Activated CD4-positive, alpha-beta T cell treated with anti-CD3 and anti-CD28 coated beads for 36 hours (primary cell): ENCODE data around the gene EGFL8. TPM values are rescaled to one million over a fixed set of nuclear protein-coding genes. Genes with fewer than 3 reads are reported as not detected.
A peak's percentile ranks its signal among the peaks of the same experiment; 100 is the strongest.

Experiments
- ATAC-seq: fragments of 200-7000 bp; cut with Tn5 transposase; one replicate; pipeline ENCODE4 v1.10.0; 2021; ENCODE audit warnings: mild to moderate bottlenecking, moderate library complexity
- CTCF ChIA-PET: fragments of 350-600 bp; sonication (Branson Sonifier 250); formaldehyde crosslinking; loops from one replicate; lab custom pipeline; 2021; ENCODE audit warnings: antibody characterized with exemption; lab: Charles Lee
- POLR2A ChIA-PET: fragments of 350-600 bp; sonication (Branson Sonifier 250); formaldehyde crosslinking; loops from one replicate; lab custom pipeline; 2021; ENCODE audit warnings: antibody characterized with exemption, inconsistent platforms; lab: Charles Lee
- DNase-seq: peaks from one replicate; pipeline ENCODE4 v3.0.0-alpha.2; 2020
- H3K27ac Mint-ChIP-seq: one replicate; pipeline ENCODE4 v1.8.0; 2021; ENCODE audit warnings: mixed read lengths
- H3K27me3 Mint-ChIP-seq: one replicate; pipeline ENCODE4 v1.8.0; 2021; ENCODE audit warnings: mixed read lengths
- H3K36me3 Mint-ChIP-seq: one replicate; pipeline ENCODE4 v1.8.0; 2021; ENCODE audit warnings: low read depth, mixed read lengths
- H3K4me1 Mint-ChIP-seq: one replicate; pipeline ENCODE4 v1.8.0; 2021; ENCODE audit warnings: mixed read lengths
- H3K4me3 Mint-ChIP-seq: one replicate; pipeline ENCODE4 v1.8.0; 2021; ENCODE audit warnings: mild to moderate bottlenecking, moderate library complexity, mixed read lengths
- H3K9me3 Mint-ChIP-seq: one replicate; pipeline ENCODE4 v1.8.0; 2021; ENCODE audit warnings: low read depth, mixed read lengths
- intact Hi-C, 2 experiments: fragments of 100-400 bp; cut with DNase I in 1 of 2; cut with micrococcal nuclease in 1 of 2; formaldehyde crosslinking; loops; one replicate each; pipeline versions ENCODE4 v1.14.2 to v1.15.1; 2022 to 2024; cut with DNase I, micrococcal nuclease
- total RNA-seq, 2 experiments: library from RNA; stranded (reverse); gene quantifications; one replicate each; pipeline ENCODE4 v1.2.3, GENCODE V29; 2021

EGFL8 gene
- total RNA-seq, 2 experiments from 2014 or later: 9.1 to 10.9 TPM

DNA sequence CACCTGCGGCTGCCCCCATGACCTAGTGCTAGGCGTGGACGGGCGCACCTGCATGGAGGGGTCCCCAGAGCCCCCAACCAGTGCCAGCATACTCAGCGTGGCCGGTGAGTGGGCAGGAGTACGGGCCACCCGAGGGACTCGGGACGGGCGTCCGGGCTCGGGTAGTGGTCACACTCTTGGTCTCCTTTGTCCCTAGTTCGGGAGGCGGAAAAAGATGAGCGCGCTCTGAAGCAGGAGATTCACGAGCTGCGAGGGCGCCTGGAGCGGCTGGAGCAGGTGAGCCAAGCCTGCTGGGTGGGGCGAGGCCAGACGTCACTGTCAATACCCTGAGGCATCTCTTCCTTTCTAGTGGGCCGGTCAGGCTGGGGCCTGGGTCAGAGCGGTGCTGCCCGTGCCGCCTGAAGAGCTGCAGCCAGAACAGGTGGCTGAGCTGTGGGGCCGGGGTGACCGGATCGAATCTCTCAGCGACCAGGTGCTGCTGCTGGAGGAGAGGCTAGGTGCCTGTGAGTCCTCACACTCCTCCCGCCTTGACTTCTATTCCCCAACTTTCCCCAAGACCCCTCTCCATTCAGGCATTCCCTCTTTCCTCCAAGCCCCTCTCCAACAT is 2.9 kb downstream of the EGFL8 start:
- no peaks in the 10 kb centered on the region for H3K9me3 Mint-ChIP-seq
- H3K4me1 Mint-ChIP-seq: no peaks in the 10 kb centered on the region
- intact Hi-C loops: no loop called here
- ChIA-PET CTCF (interaction anchor here (2.2 kb wide), 1 partner anchor 49 kb away, joined by 6 read pairs; no protein-coding TSS in a partner anchor), POLR2A (no interaction called here)
- H3K36me3 Mint-ChIP-seq: peaks cover 35% of the 10 kb centered on the region
- no peaks in the 10 kb centered on the region for H3K27me3 Mint-ChIP-seq
- ATAC-seq: no peak
- H3K27ac Mint-ChIP-seq: no peak overlapping the region
- no peak overlapping the region for H3K4me3 Mint-ChIP-seq
- DNase-seq: no peak

DNA sequence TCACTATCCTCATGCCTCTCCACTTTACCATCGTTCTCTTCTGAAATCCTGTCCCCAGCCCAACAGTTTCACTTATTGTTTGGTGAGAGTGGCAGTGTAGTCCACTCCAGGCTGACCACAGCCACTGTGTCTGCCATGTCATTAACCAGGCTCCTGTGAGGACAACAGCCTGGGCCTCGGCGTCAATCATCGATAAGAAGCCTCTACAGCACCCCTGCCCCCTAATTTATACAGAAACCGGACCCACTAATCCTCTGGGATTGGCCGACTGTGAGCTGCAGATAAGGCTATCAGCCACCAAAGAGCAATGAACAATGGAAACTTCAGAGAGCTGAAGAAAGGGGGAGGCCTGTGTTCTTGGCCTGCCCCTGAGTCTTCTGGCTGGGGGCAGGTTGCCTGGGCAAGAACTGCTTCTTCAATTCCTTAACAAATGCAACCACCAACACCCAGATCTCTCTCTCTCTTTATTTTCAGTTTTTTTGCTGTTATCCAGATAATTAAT is 3.4 kb downstream of the EGFL8 start:
- Mint-ChIP-seq H3K4me1 (peaks cover 3% of the 10 kb centered on the region), H3K9me3 (no peaks in the 10 kb centered on the region), H3K27ac (no peak overlapping the region), H3K36me3 (peaks cover 35% of the 10 kb centered on the region), H3K27me3 (no peaks in the 10 kb centered on the region), H3K4me3 (no peak overlapping the region)
- CTCF ChIA-PET: interaction anchor here (2.2 kb wide), 1 partner anchor 49 kb away, joined by 6 read pairs; no protein-coding TSS in a partner anchor
- ATAC-seq (no peak), DNase-seq (no peak)
- POLR2A ChIA-PET: no interaction called here
- intact Hi-C loops: no loop called here

DNA sequence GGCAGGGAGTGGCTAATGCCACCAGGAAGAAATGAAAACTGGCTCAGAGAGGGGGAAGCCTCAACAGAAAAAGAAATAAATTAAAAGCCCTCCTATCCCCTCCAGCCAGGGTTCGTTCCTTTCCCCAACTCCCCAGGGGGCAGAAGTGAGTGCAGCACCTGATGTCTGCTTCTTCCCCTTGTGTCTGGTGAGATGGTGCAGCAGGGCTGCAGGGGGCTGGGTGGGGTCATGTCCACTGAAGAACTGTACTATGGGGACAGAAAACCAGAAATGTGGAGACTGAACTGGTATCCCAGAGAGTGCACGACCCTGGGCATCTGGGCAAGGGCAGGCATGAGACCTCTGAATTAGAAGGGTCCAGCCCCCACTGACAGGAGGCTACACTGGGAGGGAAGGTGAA is 4.0 kb downstream of the EGFL8 start:
- CTCF ChIA-PET: interaction anchor here (2.2 kb wide), 1 partner anchor 50 kb away, joined by 6 read pairs; no protein-coding TSS in a partner anchor
- H3K36me3 Mint-ChIP-seq: peaks cover 32% of the 10 kb centered on the region
- H3K27ac Mint-ChIP-seq: no peak overlapping the region

DNA sequence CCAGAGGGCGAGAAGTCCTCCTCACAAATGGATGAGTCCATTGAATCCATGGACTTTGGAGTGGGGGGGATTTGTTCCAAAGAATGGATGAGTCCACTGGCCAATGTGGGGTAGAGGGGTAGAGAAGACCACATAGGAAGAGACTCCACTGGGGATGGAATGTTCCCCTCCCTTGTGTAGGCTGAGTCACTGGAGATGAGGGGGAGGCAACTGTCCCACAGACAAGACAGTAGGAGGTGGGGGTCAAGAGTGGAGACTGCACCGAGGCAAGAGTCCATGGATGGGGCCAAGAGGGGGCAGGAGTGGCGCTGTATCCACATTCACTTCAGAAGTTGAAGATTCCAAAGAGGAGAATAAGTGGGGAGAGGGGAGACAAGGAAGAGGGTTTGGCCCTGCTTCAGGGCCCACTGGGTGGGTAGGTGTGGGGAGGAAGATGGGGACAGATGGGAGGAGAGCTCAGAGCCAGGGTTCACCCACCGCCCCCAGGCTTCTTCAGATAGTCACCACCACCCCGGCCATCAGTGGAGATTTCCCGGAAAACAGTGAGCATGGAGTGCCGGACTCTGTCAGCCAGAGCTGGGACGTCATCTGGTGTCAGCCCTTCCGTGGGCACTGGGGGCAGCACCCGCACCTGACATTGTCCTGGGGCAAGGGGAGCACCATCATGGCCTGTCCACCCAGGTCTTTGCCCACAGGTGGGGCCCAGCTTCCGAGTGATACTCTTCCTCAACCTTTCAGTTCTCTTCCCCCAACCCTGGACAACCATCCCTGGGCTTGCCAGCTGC is 4.6 kb downstream of the EGFL8 start:
- ChIA-PET POLR2A (no interaction called here), CTCF (interaction anchor here (2.2 kb wide), 1 partner anchor 50 kb away, joined by 6 read pairs; no protein-coding TSS in a partner anchor)
- DNase-seq: no peak
- Mint-ChIP-seq H3K9me3 (no peaks in the 10 kb centered on the region), H3K27ac (no peak overlapping the region), H3K4me3 (no peak overlapping the region), H3K27me3 (no peaks in the 10 kb centered on the region), H3K4me1 (peaks cover 15% of the 10 kb centered on the region), H3K36me3 (peaks cover 32% of the 10 kb centered on the region)
- intact Hi-C loops: no loop called here
- ATAC-seq: no peak

More for the DNA sequence above, 4.0 kb downstream of the EGFL8 start:
- POLR2A ChIA-PET: no interaction called here
- DNase-seq (no peak), ATAC-seq (no peak)
- H3K4me3 Mint-ChIP-seq: no peak overlapping the region
- H3K27me3 Mint-ChIP-seq: no peaks in the 10 kb centered on the region
- H3K4me1 Mint-ChIP-seq: peaks cover 8% of the 10 kb centered on the region
- intact Hi-C loops: no loop called here
- H3K9me3 Mint-ChIP-seq: no peaks in the 10 kb centered on the region

DNA sequence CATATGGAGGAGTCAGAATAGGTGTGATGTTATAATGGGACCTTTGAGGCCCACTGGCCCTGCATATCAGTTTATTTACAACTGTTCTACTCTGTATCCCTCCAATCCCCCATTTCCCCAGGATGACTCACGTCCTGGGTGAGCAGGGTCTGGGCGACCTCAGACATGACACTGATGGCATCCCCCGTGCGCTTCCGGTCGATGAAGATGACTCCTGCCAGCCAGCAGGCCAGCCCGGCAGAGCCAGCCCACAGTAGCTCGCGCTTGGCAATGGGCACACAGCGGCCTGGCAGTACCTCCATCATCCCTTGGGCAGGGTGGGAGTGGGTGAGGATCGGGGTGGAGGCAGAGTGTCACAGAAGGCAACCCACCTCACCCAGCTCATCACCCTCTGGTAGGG is 5.9 kb downstream of the EGFL8 start:
- peaks cover 30% of the 10 kb centered on the region for H3K36me3 Mint-ChIP-seq
- ATAC-seq (no peak), DNase-seq (no peak)
- no peaks in the 10 kb centered on the region for H3K9me3 Mint-ChIP-seq
- H3K4me3 Mint-ChIP-seq: no peak overlapping the region
- no peak overlapping the region for H3K27ac Mint-ChIP-seq
- ChIA-PET CTCF (no interaction called here), POLR2A (no interaction called here)
- intact Hi-C loops: no loop called here
- H3K4me1 Mint-ChIP-seq: peaks cover 25% of the 10 kb centered on the region
- no peaks in the 10 kb centered on the region for H3K27me3 Mint-ChIP-seq

DNA sequence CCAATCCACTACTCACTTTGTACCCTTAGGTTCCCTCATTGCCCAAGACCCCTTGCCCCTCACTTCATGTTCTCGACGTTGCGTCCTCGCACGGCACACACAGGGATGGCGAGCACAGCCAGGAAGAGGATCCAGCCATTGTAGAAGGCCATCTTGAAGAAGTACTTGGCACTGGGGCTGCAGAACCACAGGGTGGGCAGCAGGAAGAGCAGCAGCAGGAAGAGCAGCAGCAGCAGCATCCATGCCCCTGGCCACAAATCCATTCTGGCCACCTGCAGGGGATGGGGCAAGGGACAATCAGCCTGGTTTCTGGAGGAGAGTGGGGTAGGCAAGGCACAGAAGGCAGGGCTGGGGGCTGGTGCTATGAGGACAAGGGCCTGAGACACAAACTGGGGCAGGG is 6.8 kb downstream of the EGFL8 start:
- CTCF ChIA-PET: interaction anchor here (0.6 to 1.4 kb wide), 2 partner anchors 9 to 44 kb away, joined by 3 read pairs; no protein-coding TSS in a partner anchor
- H3K36me3 Mint-ChIP-seq: peaks cover 25% of the 10 kb centered on the region
- intact Hi-C loops: no loop called here
- H3K27me3 Mint-ChIP-seq: no peaks in the 10 kb centered on the region
- no peak overlapping the region for H3K27ac Mint-ChIP-seq
- ATAC-seq (no peak), DNase-seq (no peak)
- H3K4me3 Mint-ChIP-seq: no peak overlapping the region
- H3K9me3 Mint-ChIP-seq: no peaks in the 10 kb centered on the region
- H3K4me1 Mint-ChIP-seq: peaks cover 27% of the 10 kb centered on the region
- POLR2A ChIA-PET: no interaction called here

DNA sequence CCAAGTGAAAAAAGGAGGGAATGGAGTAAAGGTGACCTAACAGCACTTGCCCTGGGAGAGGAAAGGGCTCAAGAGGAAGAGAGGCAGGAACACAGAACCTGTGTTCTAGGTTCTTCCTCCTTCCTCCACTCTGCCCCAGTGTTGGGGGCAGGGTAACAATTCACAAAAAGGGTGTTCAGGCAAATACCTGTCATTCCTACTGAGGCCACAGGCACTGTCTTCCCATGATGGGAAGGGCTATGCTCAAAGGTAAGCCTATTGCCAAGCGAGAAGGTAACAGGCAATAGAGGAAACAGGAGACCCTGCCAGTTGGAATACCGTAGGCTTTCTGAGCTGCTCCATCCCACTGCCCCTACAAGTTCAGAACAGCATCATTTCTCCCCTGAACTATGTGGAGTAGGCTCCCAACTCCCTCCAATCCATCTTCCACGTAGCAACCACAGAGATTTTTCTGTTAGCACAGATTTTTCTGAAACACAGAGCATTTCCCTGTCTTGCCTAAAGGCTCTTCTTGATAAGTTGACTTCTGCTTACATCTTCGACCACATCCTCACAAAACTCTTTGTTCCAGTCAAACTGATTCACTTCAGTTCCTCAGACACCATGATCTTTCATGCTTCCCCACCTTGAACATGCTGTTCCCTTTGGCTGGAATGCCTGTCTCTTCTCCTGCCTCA is 8.8 kb downstream of the EGFL8 start:
- POLR2A ChIA-PET: interaction anchor here (0.7 kb wide), 1 partner anchor 449 kb away, joined by 4 read pairs; no protein-coding TSS in a partner anchor
- Mint-ChIP-seq H3K27ac (peak overlapping the region; percentile 17), H3K9me3 (no peaks in the 10 kb centered on the region), H3K4me3 (no peak overlapping the region), H3K4me1 (peaks cover 39% of the 10 kb centered on the region), H3K27me3 (no peaks in the 10 kb centered on the region), H3K36me3 (peaks cover 19% of the 10 kb centered on the region)
- no peak for ATAC-seq
- intact Hi-C loops: no loop called here
- CTCF ChIA-PET: interaction anchor here (0.6 kb wide), 1 partner anchor 436 kb away, joined by 3 read pairs; no protein-coding TSS in a partner anchor
- no peak for DNase-seq

DNA sequence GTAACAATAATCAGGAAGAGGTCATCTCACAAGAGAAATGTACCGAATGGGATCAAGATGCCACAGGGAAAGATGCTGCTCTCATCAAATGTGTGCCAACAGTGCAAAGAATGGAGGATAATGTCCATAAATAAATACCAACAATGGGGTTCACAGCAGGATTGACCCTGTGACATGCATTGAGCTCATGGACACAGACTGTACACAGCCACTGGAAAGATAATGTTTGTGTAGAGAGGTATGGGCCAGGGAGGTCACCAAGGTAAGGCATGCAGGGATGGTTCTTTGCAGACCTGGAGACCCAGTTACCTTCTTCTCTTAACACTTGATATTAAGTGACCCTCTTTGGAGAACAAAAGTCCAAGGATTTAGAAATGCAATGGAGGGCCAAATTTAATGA is 10.0 kb downstream of the EGFL8 start:
- Mint-ChIP-seq H3K27me3 (no peaks in the 10 kb centered on the region), H3K36me3 (peaks cover 18% of the 10 kb centered on the region), H3K4me1 (peaks cover 48% of the 10 kb centered on the region), H3K9me3 (no peaks in the 10 kb centered on the region), H3K27ac (peak overlapping the region; percentile 58), H3K4me3 (no peak overlapping the region)
- intact Hi-C loops: no loop called here
- CTCF ChIA-PET: no interaction called here
- POLR2A ChIA-PET: no interaction called here
- no peak for DNase-seq
- no peak for ATAC-seq

DNA sequence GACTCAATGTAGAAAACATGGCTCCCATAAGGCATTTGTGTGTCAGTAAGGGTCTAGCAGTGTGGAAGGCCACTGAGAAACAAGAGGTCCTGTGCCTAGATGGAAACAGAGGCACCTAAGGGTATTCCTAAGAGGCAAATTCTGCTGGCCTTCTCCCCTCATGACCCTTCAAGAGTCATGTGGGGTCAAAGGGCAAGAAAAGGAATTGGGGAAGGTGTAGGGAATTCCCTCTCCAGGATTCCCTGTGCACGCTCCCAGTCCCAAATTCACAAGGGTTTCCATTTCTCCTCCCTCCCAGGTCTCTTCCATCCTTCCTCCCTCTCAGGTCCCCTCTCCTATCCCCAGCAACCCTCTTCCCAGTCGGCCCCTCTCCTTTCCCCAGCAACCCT is 10.9 kb downstream of the EGFL8 start:
- Mint-ChIP-seq H3K9me3 (no peaks in the 10 kb centered on the region), H3K4me3 (peak overlapping the region; percentile 92), H3K36me3 (peaks cover 21% of the 10 kb centered on the region), H3K27me3 (no peaks in the 10 kb centered on the region), H3K4me1 (peaks cover 57% of the 10 kb centered on the region), H3K27ac (peak overlapping the region; percentile 83)
- ChIA-PET POLR2A (no interaction called here), CTCF (no interaction called here)
- no peak for DNase-seq
- intact Hi-C loops: loop anchor here (5.0 kb wide), 8 partner anchors 438 to 1618 kb away; partner anchors contain the start of genes HSD17B8 (in 2 of the 2), PSMB8 (in 2 of the 2), RXRB (in 2 of the 2) and SLC39A7 (in 2 of the 2)
- ATAC-seq: no peak

DNA sequence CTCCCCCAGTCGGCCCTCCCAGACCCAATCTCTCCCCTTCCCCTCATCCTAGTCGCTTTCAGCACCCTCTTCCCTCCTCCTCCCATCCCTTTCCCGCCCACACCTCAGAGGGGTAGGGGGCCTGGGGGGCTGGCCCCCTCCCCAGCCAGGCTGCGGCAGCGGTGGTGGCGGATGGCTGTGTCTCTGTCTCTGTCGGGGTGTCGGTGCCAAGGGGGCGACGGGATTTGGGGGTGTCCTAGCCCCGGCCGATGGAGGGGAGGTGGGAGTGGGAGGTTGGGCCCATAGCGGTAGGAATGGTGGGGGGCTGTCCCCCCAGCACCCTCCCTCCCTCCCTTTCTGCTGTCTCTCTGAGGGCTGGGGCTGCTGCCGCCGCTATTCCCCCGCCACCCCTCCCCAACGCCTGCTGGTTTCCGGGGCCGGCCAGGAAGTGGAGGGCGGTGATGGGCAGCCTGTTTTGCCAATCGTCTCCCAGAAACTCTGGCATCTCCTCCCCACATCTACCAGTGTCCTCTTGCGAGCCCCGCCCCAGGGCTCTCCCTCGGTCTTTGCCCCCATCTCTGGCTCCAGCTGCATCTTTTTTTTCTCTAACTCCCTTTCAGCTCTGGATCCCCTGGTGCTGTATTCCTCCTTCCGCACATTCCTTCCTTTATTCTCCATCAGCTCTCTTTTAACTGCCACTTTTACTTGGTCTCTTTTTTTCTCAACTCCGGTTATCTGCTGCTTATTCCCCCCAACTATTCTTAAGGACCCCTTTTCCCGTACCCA is 11.5 kb downstream of the EGFL8 start, which contains the start of gene AGPAT1:
Gene AGPAT1 (minus strand): TSS at position 374 of the 765 bp plus-strand sequence. CDS start 4,588 bp downstream, outside the sequence.
- Mint-ChIP-seq H3K36me3 (peaks cover 22% of the 10 kb centered on the region), H3K9me3 (no peaks in the 10 kb centered on the region), H3K27ac (peak within 1 kb of the TSS; percentile 98), H3K4me3 (peak within 1 kb of the TSS; percentile 92), H3K27me3 (no peaks in the 10 kb centered on the region), H3K4me1 (peaks cover 62% of the 10 kb centered on the region)
- DNase-seq (peak; percentile 98), ATAC-seq (peak; percentile 53)
- ChIA-PET POLR2A (interaction anchor here (0.7 kb wide), 1 partner anchor 20 kb away, joined by 5 read pairs; no protein-coding TSS in a partner anchor), CTCF (interaction anchor here (1.3 kb wide), 1 partner anchor 20 kb away, joined by 4 read pairs; no protein-coding TSS in a partner anchor)
- intact Hi-C loops: loop anchor here (1.0 to 5.0 kb wide), 10 partner anchors 21 to 1619 kb away; partner anchors contain the start of genes HSD17B8 (in 2 of the 2), PSMB8 (in 2 of the 2), RXRB (in 2 of the 2) and SLC39A7 (in 2 of the 2)
